HT1080 (cell line): Measurements from ENCODE around the gene PLP2. TPM values are rescaled to one million over a fixed set of nuclear protein-coding genes. Genes with fewer than 3 reads are reported as not detected.
A peak's percentile ranks its signal among the peaks of the same experiment; 100 is the strongest.

Experiments
- DNase-seq: peaks from one replicate; pipeline ENCODE4 v3.0.0-alpha.2; 2015; ENCODE audit warnings: low read depth
- small RNA-seq: library from RNA; depleted of rRNA; stranded (forward); fragments of <200 nt; gene quantifications from one replicate; pipeline ENCODE3, GENCODE V24; 2014
- total RNA-seq: library from RNA; depleted of rRNA; stranded (reverse); fragments of >200 nt; shearing (Covaris generic); gene quantifications from 2 replicates; pipeline ENCODE4 v1.2.3, GENCODE V29; 2014; rRNA removed

PLP2 gene
- total RNA-seq, 1 experiment from 2014 or later, result 199 TPM

DNA sequence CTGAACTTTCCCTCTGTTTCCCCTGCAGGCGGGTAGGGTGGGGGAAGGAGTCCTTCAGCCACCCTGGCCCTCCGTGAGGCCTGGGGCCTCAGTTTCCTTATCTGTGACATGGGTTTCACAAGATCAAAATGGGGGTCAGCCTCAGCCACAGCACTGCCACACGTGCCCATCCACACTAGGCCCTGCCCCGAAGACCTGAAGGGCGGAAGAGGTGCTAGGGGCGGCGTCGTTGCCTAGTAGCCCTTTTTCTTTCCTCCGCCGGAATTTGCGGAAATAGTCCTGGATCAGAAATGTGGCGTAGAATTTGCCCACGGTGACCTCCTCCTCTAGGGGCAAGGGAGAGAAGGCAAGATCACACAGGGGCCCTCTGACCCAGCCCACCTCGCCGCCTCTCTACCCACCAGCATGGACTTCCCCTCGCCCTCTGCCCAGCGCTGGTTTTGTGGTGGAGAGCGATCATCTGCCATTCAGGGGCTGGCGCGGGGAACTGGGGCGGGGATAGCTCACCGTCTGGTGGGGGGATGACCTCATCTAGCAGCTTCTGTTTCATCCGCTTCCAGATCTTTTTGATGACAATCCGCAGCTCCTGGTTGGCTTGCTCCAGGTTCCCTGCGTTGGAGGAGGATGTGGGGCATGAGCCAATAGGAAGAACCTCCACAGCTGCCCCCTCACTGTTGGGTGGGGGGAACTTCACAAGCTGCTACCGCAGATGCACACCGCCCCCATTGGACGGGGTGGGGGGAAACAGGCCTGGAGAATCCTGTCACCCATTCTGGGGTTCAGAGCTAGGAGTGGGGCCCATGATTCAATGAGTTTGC, 37.9 kb downstream of the PLP2 start:
- DNase-seq, result peak; percentile 15

GRCh38 chrX:49210406-49210805, 38.7 kb downstream of the PLP2 start:
- DNase-seq, result no peak

- DNase-seq, result no peak
Measured at GRCh38 chrX:49211074-49211473, 39.4 kb downstream of the PLP2 start.

GRCh38 chrX:49212209-49212608, 40.5 kb downstream of the PLP2 start:
- no peak for DNase-seq

DNA sequence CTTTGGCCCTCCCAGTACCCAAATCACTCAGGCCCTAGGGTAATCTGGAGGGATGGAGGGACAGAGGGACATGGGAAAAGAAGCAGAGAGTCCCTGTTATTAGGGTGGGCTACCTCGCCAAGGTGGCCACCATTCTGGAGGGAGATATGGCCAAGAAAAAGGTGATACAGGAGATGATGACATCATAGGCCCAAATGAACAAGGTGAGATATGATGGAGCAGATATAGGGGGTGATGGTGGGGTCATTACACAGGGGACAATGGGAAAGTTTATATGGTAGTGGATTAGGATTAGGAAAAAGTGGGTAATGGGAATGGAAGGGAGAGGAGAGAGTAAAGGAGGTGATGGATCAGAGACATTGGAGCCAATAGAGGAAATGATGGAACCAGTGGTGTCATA, 41.2 kb downstream of the PLP2 start:
- DNase-seq, result no peak

DNA sequence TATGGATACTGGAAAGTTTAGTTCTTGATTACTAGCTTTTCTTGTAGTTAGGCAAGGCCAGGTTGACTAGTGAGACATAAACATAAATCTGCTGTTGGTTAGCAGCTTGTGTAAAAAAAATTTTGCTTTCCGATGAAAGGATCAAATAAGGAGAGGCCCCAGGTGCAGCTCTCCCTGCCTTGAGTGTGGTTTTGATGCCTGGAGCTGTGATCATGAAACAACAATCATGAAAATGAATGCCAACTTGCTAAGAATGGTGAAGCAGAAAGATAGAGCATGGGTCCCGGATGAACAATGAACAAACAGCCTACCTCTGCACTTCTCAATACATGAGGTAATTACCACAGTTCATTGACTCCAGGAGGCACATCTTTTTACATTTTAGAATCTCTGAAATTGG, 42.7 kb downstream of the PLP2 start:
- no peak for DNase-seq

- DNase-seq, result no peak
Measured at GRCh38 chrX:49214996-49215526, 43.4 kb downstream of the PLP2 start.

DNA sequence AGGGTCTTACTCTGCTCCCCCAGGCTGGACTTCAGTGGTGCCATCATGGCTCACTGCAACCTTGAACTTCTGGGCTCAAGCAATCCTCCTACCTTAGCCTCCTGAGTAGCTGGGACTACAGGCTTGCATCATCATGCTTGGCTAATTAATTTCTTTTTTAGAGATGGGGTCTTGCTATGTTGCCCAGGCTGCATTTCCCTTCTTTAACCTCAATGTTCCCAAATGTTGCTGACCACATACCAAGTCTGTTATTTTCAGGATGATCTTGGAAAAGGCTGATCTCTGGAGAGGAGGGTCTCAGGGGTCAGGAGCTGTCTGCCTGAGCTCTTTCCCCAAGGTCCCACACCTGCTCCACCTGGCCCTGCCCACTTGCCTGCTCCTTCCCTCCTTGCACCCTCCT, 48.4 kb downstream of the PLP2 start:
- no peak for DNase-seq

GRCh38 chrX:49221868-49222267, 50.2 kb downstream of the PLP2 start:
- DNase-seq, result no peak

Small RNA genes lying within 50 kb of the gene (small RNA-seq; reads per million reads assigned to genes)
- gene RN7SL262P, result not detected

Other genes starting within 250 kb of the PLP2 start
- 30.0 and 31.7 TPM in 2 replicates for gene OTUD5, start 214.3 kb upstream of the PLP2 start, total RNA-seq
- 0.23 and 0.42 TPM in 2 replicates for gene KCND1, start 200.1 kb upstream of the PLP2 start, total RNA-seq
- 11.9 and 13.9 TPM in 2 replicates for gene GRIPAP1, start 169.6 kb upstream of the PLP2 start, total RNA-seq
- 52.6 and 65.8 TPM in 2 replicates for gene TFE3, start 128.5 kb upstream of the PLP2 start, total RNA-seq
- 0.14 TPM in 1 of 2 replicates, not detected in the other for gene CCDC120, start 112.9 kb upstream of the PLP2 start, total RNA-seq
- 8.6 and 22.1 TPM in 2 replicates for gene PRAF2, start 97.9 kb upstream of the PLP2 start, total RNA-seq
- gene WDR45, start 92.0 kb upstream of the PLP2 start, total RNA-seq, result 40.7 and 45.2 TPM in 2 replicates
- 27.6 and 30.2 TPM in 2 replicates for gene GPKOW, start 48.2 kb upstream of the PLP2 start, total RNA-seq
- 0.13 TPM in 1 of 2 replicates, not detected in the other for gene MAGIX, start 9.1 kb upstream of the PLP2 start, total RNA-seq
- gene PRICKLE3, start 14.5 kb downstream of the PLP2 start, total RNA-seq, result 4.3 and 5.6 TPM in 2 replicates
- gene SYP, start 28.3 kb downstream of the PLP2 start, total RNA-seq, result 0.23 and 0.70 TPM in 2 replicates
- not detected in 2 replicates for gene CACNA1F, start 61.4 kb downstream of the PLP2 start, total RNA-seq
- 9.8 and 13.1 TPM in 2 replicates for gene CCDC22, start 63.6 kb downstream of the PLP2 start, total RNA-seq
- not detected in 2 replicates for gene FOXP3, start 92.8 kb downstream of the PLP2 start, total RNA-seq
- gene PPP1R3F, start 97.9 kb downstream of the PLP2 start, total RNA-seq, result 0.30 and 0.53 TPM in 2 replicates
- gene GAGE10, start 131.7 kb downstream of the PLP2 start, total RNA-seq, result not detected in 2 replicates
- 0.69 TPM in 1 of 2 replicates, not detected in the other for gene GAGE12J, start 150.1 kb downstream of the PLP2 start, total RNA-seq
- 9.9 TPM in 1 of 2 replicates, not detected in the other for gene GAGE13, start 159.7 kb downstream of the PLP2 start, total RNA-seq